ENCODE data around the gene STIL.

GRCh38 chr1:47244339-47244862, 69.5 kb downstream of the STIL start:
- no peak for TF ChIP-seq POLR2A (IDR thresholded peaks at IDR 0.05; ENCODE audit: low read length)
- no peak for TF ChIP-seq GATA1 (IDR thresholded peaks at IDR 0.05; ENCODE audit: low read depth, low read length)

Measured in erythroblast (primary cell).